IMR-90 (cell line): Measurements from ENCODE around the gene COL24A1.

Source experiments
- BHLHE40 ChIP-seq: fragments of 150-350 bp; IDR thresholded peaks from 2 replicates; pipeline ENCODE4 v1.6.1; 2016; ENCODE audit warnings: mild to moderate bottlenecking, low read depth, low read length
- CEBPB ChIP-seq: IDR thresholded peaks from 2 replicates; pipeline ENCODE4 v1.6.1; 2012; ENCODE audit warnings: low read depth, low read length, improper control_type of control experiment
- CTCF ChIP-seq: conservative IDR thresholded peaks from 2 replicates; pipeline ENCODE4 v1.5.1; 2012; ENCODE audit warnings: mild to moderate bottlenecking, low read depth, low read length, improper control_type of control experiment
- MAFK ChIP-seq: IDR thresholded peaks from 2 replicates; pipeline ENCODE4 v1.6.1; 2012; ENCODE audit warnings: low read depth, low read length, improper control_type of control experiment
- POLR2A ChIP-seq: IDR thresholded peaks from 2 replicates; pipeline ENCODE4 v1.6.1; 2012; ENCODE audit warnings: mild to moderate bottlenecking, low read depth, low read length
- RAD21 ChIP-seq: IDR thresholded peaks from 2 replicates; pipeline ENCODE4 v1.6.1; 2012; ENCODE audit warnings: low read length, improper control_type of control experiment
- RCOR1 ChIP-seq: IDR thresholded peaks from 2 replicates; pipeline ENCODE4 v1.6.1; 2012; ENCODE audit warnings: mild to moderate bottlenecking, low read length, improper control_type of control experiment; ENCODE audit not compliant: insufficient replicate concordance
- SMC3 ChIP-seq: fragments of 150-350 bp; IDR thresholded peaks from 2 replicates; pipeline ENCODE4 v1.6.1; 2016; ENCODE audit warnings: low read depth, mild to moderate bottlenecking, antibody characterized with exemption, low read length, moderate library complexity
- USF2 ChIP-seq: fragments of 150-350 bp; IDR thresholded peaks from 2 replicates; pipeline ENCODE4 v1.6.1; 2017; ENCODE audit warnings: mild to moderate bottlenecking, antibody characterized with exemption, low read length, low read depth

- TF ChIP-seq CTCF (no peak), RCOR1 (no peak), BHLHE40 (no peak), USF2 (no peak), CEBPB (no peak), POLR2A (no peak), RAD21 (no peak), SMC3 (no peak), MAFK (no peak)
These were observed 409.8 kb downstream of the COL24A1 start for GRCh38 chr1:85746777-85747176.
